ENCODE measurements around the gene CIZ1. TPM values are rescaled to one million over a fixed set of nuclear protein-coding genes. Genes with fewer than 3 reads are reported as not detected.
A peak's percentile ranks its signal among the peaks of the same experiment; 100 is the strongest.
"Not testable (repeated sequence)": the region's sequence is repeated elsewhere in the genome, so short reads cannot be mapped to it uniquely, and the experiment has no call there.

CIZ1 gene
- total and polyA plus RNA-seq, 3 experiments from 2014 or later: 35.2 to 125 (median 114) TPM

GRCh38 chr9:128190013-128190412, 1.4 kb downstream of the CIZ1 start:
- Mint-ChIP-seq H3K9me3 (no peaks in the 10 kb centered on the region), H3K4me3 (peak overlapping the region; percentile 80 to 97 (median 95)), H3K4me1 (peaks cover 20 to 49% (median 28%) of the 10 kb centered on the region in 3 donors), H3K27me3 (peaks cover 0 to 3% of the 10 kb centered on the region in 2 donors), H3K36me3 (peaks cover 0 to 44% (median 9%) of the 10 kb centered on the region in 3 donors), H3K27ac (peak overlapping the region in 7 of 8 donors; percentile 44 to 97 (median 65))
- ChIA-PET CTCF (interaction anchor here (1.0 to 2.0 kb wide), 3 partner anchors 27 to 73 kb away, joined by 3 to 5 read pairs (median 3); partner anchors contain the start of gene BBLN), POLR2A (interaction anchor here (0.6 to 2.4 kb wide), 5 partner anchors 30 to 325 kb away, joined by 3 to 13 read pairs (median 5); partner anchors contain the start of gene BBLN)
- DNase-seq: no peak
- Histone ChIP-seq H3K27ac (ENCODE audit: low read depth, low read length) (peak overlapping the region; percentile 80), H3K27me3 (ENCODE audit: insufficient read depth, low read length, poor library complexity, severe bottlenecking) (no peaks in the 10 kb centered on the region), H3K4me1 (ENCODE audit: insufficient read depth, low read length) (peaks cover 13% of the 10 kb centered on the region), H3K9me3 (ENCODE audit: low read length) (no peaks in the 10 kb centered on the region), H3K36me3 (ENCODE audit: insufficient read depth, low read length) (peaks cover 15% of the 10 kb centered on the region), H3K4me3 (ENCODE audit: low read length) (peak overlapping the region; percentile 1)

DNA sequence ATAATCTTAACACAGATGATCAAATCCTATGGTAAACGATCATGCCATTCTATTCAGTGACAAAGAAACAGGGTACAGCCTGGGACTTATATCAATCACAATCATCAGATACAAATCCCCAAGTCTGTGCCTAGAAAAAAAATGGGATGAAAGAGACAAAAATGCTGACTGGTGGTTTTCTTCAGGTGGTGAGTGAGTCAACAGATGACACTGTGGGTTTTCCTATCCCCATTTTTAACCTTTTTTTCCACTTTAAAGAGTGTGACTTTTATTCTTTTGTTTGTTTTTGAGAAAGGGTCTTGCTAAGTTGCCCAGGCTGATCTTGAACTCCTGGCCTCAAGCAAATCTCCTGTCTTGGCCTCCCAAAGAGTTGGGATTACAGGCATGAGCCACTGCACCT, 3.2 kb downstream of the CIZ1 start:
- Mint-ChIP-seq H3K27me3 (peaks cover 0 to 3% of the 10 kb centered on the region in 2 donors), H3K27ac (peak overlapping the region in 3 of 8 donors; percentile 23 to 61 (median 29)), H3K9me3 (no peaks in the 10 kb centered on the region), H3K4me3 (peak overlapping the region in 1 of 7 donors; percentile 38), H3K4me1 (peaks cover 21 to 48% (median 32%) of the 10 kb centered on the region in 3 donors), H3K36me3 (peaks cover 0 to 56% (median 11%) of the 10 kb centered on the region in 3 donors)
- ChIA-PET CTCF (no interaction called here), POLR2A (interaction anchor here (0.7 kb wide), 1 partner anchor 131 kb away, joined by 3 read pairs; no protein-coding TSS in a partner anchor)
- Histone ChIP-seq H3K27me3 (ENCODE audit: insufficient read depth, low read length, poor library complexity, severe bottlenecking) (no peaks in the 10 kb centered on the region), H3K36me3 (ENCODE audit: insufficient read depth, low read length) (peaks cover 18% of the 10 kb centered on the region), H3K9me3 (ENCODE audit: low read length) (no peaks in the 10 kb centered on the region), H3K4me1 (ENCODE audit: insufficient read depth, low read length) (peaks cover 13% of the 10 kb centered on the region), H3K27ac (ENCODE audit: low read depth, low read length) (no peak overlapping the region), H3K4me3 (ENCODE audit: low read length) (no peak overlapping the region)
- no peak for DNase-seq

- Mint-ChIP-seq H3K27me3 (peaks cover 0 to 3% of the 10 kb centered on the region in 2 donors), H3K4me1 (peaks cover 21 to 43% (median 32%) of the 10 kb centered on the region in 3 donors), H3K4me3 (no peak overlapping the region), H3K27ac (no peak overlapping the region), H3K9me3 (no peaks in the 10 kb centered on the region), H3K36me3 (peaks cover 0 to 64% (median 11%) of the 10 kb centered on the region in 3 donors)
- Histone ChIP-seq H3K9me3 (ENCODE audit: low read length) (no peaks in the 10 kb centered on the region), H3K27ac (ENCODE audit: low read depth, low read length) (no peak overlapping the region), H3K4me3 (ENCODE audit: low read length) (no peak overlapping the region), H3K4me1 (ENCODE audit: insufficient read depth, low read length) (peaks cover 13% of the 10 kb centered on the region), H3K27me3 (ENCODE audit: insufficient read depth, low read length, poor library complexity, severe bottlenecking) (no peaks in the 10 kb centered on the region), H3K36me3 (ENCODE audit: insufficient read depth, low read length) (peaks cover 25% of the 10 kb centered on the region)
- POLR2A ChIA-PET: interaction anchor here (0.6 kb wide), 1 partner anchor 805 kb away, joined by 3 read pairs; no protein-coding TSS in a partner anchor
- CTCF ChIA-PET: no interaction called here
- no peak for DNase-seq
Observed at GRCh38 chr9:128187361-128187760, 4.0 kb downstream of the CIZ1 start.

- POLR2A ChIA-PET: no interaction called here
- Histone ChIP-seq H3K27me3 (ENCODE audit: insufficient read depth, low read length, poor library complexity, severe bottlenecking) (no peaks in the 10 kb centered on the region), H3K4me3 (ENCODE audit: low read length) (no peak overlapping the region), H3K27ac (ENCODE audit: low read depth, low read length) (no peak overlapping the region), H3K9me3 (ENCODE audit: low read length) (no peaks in the 10 kb centered on the region), H3K4me1 (ENCODE audit: insufficient read depth, low read length) (peaks cover 13% of the 10 kb centered on the region), H3K36me3 (ENCODE audit: insufficient read depth, low read length) (peaks cover 25% of the 10 kb centered on the region)
- peaks cover 0 to 67% (median 11%) of the 10 kb centered on the region in 3 donors for H3K36me3 Mint-ChIP-seq
- DNase-seq: no peak
- H3K27ac Mint-ChIP-seq: peak overlapping the region in 3 of 8 donors; percentile 36 to 68 (median 63)
- H3K27me3 Mint-ChIP-seq: no peaks in the 10 kb centered on the region
- H3K4me3 Mint-ChIP-seq: peak overlapping the region in 1 of 7 donors; percentile 35
- H3K4me1 Mint-ChIP-seq: peaks cover 21 to 37% (median 32%) of the 10 kb centered on the region in 3 donors
- H3K9me3 Mint-ChIP-seq: no peaks in the 10 kb centered on the region
- CTCF ChIA-PET: no interaction called here
Observed at GRCh38 chr9:128185979-128186965, 5.1 kb downstream of the CIZ1 start.

- no peak for DNase-seq
- CTCF ChIA-PET: interaction anchor here (1.3 kb wide), 1 partner anchor 10 kb away, joined by 3 read pairs; no protein-coding TSS in a partner anchor
- H3K4me1 Mint-ChIP-seq: peaks cover 6 to 13% (median 13%) of the 10 kb centered on the region in 3 donors
- no peaks in the 10 kb centered on the region for H3K9me3 ChIP-seq (ENCODE audit: low read length)
- H3K4me3 Mint-ChIP-seq: no peak overlapping the region
- H3K27ac Mint-ChIP-seq: peak overlapping the region in 1 of 8 donors; percentile 72
- peaks cover 4 to 77% (median 7%) of the 10 kb centered on the region in 3 donors for H3K36me3 Mint-ChIP-seq
- no peaks in the 10 kb centered on the region for H3K27me3 ChIP-seq (ENCODE audit: insufficient read depth, low read length, poor library complexity, severe bottlenecking)
- H3K9me3 Mint-ChIP-seq: peaks cover 0 to 4% (median 0%) of the 10 kb centered on the region in 5 donors
- H3K4me1 ChIP-seq (ENCODE audit: insufficient read depth, low read length): no peaks in the 10 kb centered on the region
- no peaks in the 10 kb centered on the region for H3K27me3 Mint-ChIP-seq
- peaks cover 37% of the 10 kb centered on the region for H3K36me3 ChIP-seq (ENCODE audit: insufficient read depth, low read length)
- POLR2A ChIA-PET: no interaction called here
- H3K4me3 ChIP-seq (ENCODE audit: low read length): no peak overlapping the region
- H3K27ac ChIP-seq (ENCODE audit: low read depth, low read length): no peak overlapping the region
Observed at GRCh38 chr9:128182893-128183588, 8.3 kb downstream of the CIZ1 start.

- DNase-seq; H3K9me3 ChIP-seq (ENCODE audit: low read length); CTCF ChIA-PET; POLR2A ChIA-PET; H3K27me3 Mint-ChIP-seq; H3K27ac ChIP-seq (ENCODE audit: low read depth, low read length); H3K4me3 ChIP-seq (ENCODE audit: low read length); H3K27ac Mint-ChIP-seq; H3K4me1 ChIP-seq (ENCODE audit: insufficient read depth, low read length); H3K4me3 Mint-ChIP-seq; H3K4me1 Mint-ChIP-seq; H3K27me3 ChIP-seq (ENCODE audit: insufficient read depth, low read length, poor library complexity, severe bottlenecking); H3K9me3 Mint-ChIP-seq: not testable (repeated sequence)
- peaks cover 45% of the 10 kb centered on the region for H3K36me3 ChIP-seq (ENCODE audit: insufficient read depth, low read length)
- H3K36me3 Mint-ChIP-seq: peaks cover 3 to 75% (median 7%) of the 10 kb centered on the region in 3 donors
Observed at GRCh38 chr9:128181480-128181879, 9.9 kb downstream of the CIZ1 start.

DNA sequence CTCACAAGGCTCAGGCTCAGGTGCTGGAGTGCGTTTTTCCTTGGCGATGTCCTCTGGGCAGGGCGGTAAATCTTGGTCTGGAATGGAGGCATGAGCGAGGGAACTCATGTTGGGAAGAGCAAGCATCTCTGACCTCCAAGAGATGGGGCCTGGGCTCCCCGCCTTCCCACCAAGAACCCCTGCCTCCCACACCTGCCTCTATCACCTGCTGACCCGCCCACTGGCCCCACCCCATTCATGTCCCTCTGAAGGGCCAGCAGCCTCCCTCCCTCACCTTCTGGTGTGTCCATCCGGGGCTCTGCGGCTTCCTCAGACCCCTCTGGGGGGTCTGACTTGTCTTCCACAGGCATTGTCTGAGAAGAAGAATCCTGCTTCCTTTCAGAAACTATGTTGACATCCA, 10.9 kb downstream of the CIZ1 start:
- Histone ChIP-seq H3K27me3 (ENCODE audit: insufficient read depth, low read length, poor library complexity, severe bottlenecking) (no peaks in the 10 kb centered on the region), H3K36me3 (ENCODE audit: insufficient read depth, low read length) (peaks cover 50% of the 10 kb centered on the region), H3K9me3 (ENCODE audit: low read length) (no peaks in the 10 kb centered on the region), H3K27ac (ENCODE audit: low read depth, low read length) (no peak overlapping the region), H3K4me3 (ENCODE audit: low read length) (no peak overlapping the region), H3K4me1 (ENCODE audit: insufficient read depth, low read length) (no peaks in the 10 kb centered on the region)
- POLR2A ChIA-PET: no interaction called here
- no peak overlapping the region for H3K4me3 Mint-ChIP-seq
- peaks cover 0 to 4% (median 1%) of the 10 kb centered on the region in 3 donors for H3K4me1 Mint-ChIP-seq
- peaks cover 0 to 4% (median 0%) of the 10 kb centered on the region in 5 donors for H3K9me3 Mint-ChIP-seq
- peak overlapping the region in 1 of 8 donors; percentile 43 for H3K27ac Mint-ChIP-seq
- DNase-seq: no peak
- H3K36me3 Mint-ChIP-seq: peaks cover 3 to 76% (median 7%) of the 10 kb centered on the region in 3 donors
- CTCF ChIA-PET: no interaction called here
- no peaks in the 10 kb centered on the region for H3K27me3 Mint-ChIP-seq
